Measurements from ENCODE around the gene PTGIS.

GRCh38 chr20:49595811-49596561 is 28.0 kb upstream of the PTGIS start:
- TF ChIP-seq CTCF (conservative IDR thresholded peaks at IDR 0.05) (no peak), ZFX (IDR thresholded peaks at IDR 0.05) (no peak)

Measured in C4-2B (cell line).